T-helper 2 cell (primary cell): Measurements from ENCODE around the gene HRK.

Experiments used
- DNase-seq, 5 experiments: peaks; one replicate each; pipeline versions ENCODE4 v3.0.0 to v3.0.0-alpha.2; 2012 to 2022

HRK gene

DNA sequence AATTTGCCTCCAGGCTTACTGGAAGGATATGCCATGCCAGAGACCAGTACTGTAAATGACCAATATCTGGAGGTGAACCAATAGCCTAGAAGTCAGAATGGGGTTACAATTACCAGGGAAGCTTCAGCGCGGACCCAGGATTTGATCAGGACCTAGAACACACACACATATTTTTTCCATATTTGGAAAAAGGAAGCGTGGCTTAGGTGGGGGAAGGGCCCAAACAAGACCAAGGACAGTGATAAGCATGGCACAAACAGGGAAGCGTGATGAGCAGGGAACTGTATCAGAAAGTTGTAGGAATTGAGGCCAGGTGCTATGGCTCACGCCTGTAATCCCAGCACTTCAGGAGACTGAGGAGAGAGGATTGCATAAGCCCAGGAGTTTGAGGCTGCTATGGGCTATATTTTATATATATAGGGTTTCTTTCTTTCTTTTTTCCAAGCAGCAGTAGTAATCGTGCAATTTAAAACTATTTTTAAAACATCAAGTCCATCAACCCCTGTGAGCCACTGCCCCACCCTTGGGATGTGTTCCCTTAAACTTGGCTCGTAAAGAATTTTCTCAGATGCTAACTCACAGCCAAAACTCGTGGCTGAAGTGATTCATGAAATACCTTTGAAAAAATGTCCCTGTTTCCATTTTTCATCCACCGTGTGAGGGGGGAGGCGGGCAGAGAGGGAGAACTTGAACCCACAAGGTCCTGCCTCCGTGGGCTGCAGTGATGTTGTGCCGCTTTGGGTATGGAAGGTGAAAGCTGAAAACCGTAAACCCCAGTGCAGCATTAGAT, 16.7 kb downstream of the HRK start:
- no peak for DNase-seq

DNA sequence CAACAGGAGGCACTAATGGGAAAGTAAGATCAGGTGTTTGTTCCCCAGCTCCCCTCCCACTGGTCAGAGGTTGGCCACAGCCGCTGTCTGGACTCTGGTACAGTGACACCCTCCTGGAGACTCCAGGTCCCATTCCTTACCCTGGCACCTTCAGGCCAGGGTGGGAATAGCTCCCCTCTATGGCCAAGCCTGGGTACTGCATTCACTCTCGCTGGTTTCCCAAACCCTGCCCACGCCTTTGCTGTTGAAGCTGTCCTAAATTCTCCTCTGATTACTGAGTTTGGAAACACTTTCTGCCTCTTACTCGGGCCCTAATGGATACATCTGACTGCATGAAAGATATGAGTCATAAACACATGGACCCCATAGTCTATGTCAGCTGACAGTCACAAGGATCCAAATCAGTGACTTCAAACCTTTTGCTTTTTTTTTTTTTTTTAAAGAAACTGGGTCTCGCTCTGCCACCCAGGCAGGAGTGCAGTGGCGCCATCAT, 17.9 kb downstream of the HRK start:
- DNase-seq, result no peak

DNA sequence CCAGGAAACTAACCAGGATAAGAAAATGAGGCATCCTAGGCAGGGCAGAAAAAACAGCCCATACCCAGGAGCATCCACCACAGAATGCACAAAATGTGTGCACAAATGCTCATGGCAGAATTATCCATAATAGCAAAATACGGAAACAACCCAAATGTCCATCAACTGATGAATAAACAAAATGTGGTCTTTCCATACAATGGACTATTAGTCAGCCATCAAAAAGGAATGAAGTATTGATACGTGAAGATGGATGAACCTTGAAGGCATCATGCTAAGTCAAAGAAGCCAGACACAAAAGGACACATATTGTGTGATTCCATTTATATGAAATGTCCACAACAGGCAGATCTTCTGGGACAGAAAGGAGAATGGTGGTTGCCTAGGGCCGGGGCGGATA, 19.1 kb downstream of the HRK start:
- DNase-seq, result no peak

- DNase-seq, result peak in 2 of 5 experiments; percentile 5 to 71
These were observed 19.9 kb downstream of the HRK start for GRCh38 chr12:116861320-116861719.

DNA sequence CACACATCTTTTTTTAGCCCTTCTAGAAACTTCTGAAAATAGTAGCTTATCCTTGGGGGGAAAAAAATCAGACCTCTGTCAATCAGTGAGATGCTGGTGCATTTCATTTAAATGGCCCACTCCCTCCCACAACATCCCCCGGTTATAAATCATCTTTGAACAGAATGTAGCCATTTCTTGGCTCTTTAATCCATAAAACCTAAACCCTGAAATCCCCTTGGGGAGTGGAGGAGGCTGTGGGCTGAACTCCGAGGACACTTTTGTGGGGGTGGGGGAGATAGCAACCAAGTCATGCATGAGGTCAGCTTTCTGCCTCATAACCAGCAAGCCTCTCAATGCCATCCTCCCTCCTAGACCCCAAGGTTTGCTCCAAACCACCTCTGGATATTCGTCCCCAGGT, 21.0 kb downstream of the HRK start:
- no peak for DNase-seq

- DNase-seq, result no peak
These were observed 22.2 kb downstream of the HRK start for GRCh38 chr12:116859079-116859478.

- DNase-seq, result no peak
These were observed 24.5 kb downstream of the HRK start for GRCh38 chr12:116856729-116857128.

DNA sequence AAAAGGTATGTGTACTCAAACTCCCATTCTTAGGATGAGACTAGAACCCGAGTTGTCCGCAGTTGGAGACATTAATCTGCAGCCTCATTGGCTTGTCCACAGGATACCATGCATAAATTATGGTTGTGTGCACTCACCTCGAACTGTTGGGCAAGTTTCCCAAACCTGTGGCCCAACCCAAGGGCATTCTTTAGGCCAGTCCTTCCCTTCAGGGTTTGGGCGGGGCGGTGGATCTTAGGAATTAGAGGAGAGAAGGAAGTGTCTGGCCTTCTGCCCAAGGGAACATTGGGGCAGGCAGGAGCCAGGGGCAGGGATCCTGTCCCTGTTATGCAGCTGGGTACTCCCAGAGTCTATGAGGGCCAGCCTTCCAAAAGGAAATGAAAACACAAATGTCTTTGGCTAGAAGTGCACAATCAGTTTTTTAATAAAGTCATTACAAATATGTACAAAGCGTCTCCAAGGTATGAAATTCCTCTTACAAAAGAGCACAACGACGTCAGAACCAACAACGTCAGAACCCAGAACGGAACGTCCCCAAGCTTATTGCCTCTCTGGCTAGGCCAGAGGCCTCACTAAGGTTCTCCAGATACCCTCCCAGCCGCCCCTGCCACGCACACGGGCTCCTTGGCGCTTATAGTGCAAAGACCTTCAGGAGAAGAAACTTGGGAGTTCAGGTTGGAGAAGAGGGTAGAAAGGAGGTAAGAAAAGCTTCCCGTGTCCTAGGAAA, 25.3 kb downstream of the HRK start:
- DNase-seq, result no peak

DNA sequence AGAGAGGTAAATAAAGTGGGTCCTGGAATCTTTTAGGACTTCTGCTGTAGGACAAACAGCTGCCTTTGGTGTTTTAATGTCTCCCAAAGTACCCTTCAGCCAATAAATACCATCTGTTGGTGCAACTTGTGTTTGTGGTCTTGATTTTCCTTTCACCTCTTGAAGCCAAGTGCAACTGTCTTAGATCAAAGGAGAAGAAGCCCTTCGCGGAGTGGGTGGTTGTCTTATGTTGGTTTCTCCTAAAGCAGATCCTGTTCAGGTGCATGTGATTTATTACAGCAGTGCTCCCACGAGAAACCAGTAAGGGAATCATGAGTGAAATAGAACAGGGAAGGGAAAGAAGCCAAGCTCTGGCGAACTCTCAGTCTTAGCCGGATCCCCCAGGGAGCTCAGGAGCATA, 27.7 kb downstream of the HRK start:
- DNase-seq, result no peak

- DNase-seq, result no peak
These were observed 28.9 kb downstream of the HRK start for GRCh38 chr12:116852303-116852702.

- DNase-seq, result no peak
These were observed 32.0 kb downstream of the HRK start for GRCh38 chr12:116849216-116849615.

GRCh38 chr12:116843085-116843484, 38.2 kb downstream of the HRK start:
- no peak for DNase-seq

- no peak for DNase-seq
These were observed 41.9 kb downstream of the HRK start for GRCh38 chr12:116839287-116839830.

DNA sequence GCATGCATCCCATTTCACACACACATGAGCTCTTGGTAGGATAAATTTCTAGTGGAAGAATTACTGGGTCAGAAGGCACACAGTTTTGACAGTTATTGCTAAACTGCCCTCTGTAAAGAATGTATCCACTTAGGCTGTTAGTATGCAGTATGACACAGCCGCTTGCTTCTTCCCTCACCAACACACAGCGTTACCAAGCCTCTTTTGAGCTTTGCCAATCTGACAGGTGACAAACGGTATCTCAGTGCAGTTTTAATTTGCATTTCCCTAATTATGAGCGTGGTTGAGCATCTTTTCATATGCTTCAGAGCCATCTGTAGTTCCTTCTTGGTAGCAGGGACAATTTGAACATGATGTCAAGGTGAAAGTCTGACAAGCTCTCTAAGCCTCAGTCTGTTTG, 42.9 kb downstream of the HRK start:
- no peak for DNase-seq

GRCh38 chr12:116837097-116837496, 44.1 kb downstream of the HRK start:
- no peak for DNase-seq

GRCh38 chr12:116835484-116835883, 45.8 kb downstream of the HRK start:
- DNase-seq, result no peak

DNA sequence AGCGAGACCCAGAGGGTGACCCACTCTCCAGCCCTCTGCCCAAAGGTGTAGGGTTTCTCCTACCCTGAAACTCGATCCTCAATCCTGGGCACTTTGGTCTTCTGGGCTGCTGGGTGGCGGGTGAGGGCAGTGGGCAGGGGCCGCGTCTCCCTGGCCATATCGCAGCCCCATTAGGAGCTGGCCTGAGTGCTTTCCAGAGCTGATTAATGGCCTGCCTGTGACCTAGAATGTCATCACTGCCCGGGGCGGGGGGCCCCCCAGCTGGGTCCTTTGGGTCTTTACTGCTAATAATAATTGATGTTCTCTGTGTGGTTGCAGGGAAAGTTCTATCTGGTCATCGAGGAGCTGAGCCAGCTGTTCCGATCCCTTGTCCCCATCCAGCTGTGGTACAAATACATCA, 47.8 kb downstream of the HRK start:
- DNase-seq, result no peak

GRCh38 chr12:116832353-116832752, 48.9 kb downstream of the HRK start:
- DNase-seq, result no peak

- DNase-seq, result no peak
These were observed 53.8 kb downstream of the HRK start for GRCh38 chr12:116827432-116827831.

DNA sequence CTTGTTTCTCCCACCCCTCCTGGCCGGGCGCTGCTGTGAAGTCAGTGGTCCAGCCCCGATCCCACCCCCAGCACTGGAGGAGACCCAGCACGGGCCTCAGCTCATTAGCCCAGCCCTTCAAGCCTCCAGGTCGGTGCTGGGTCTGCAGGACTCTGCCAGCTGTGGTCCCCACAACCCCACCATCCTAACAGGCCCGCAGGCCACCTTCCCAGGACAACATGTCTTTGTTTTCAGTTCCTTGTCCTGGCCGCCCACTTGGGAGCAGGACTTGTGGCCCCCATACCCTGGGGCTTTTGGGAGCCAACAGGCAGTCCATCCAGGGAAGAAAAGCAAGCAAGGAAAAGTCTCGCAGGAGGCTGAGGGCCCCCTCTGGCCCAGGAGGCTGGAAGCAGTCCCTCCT, 60.0 kb downstream of the HRK start:
- no peak for DNase-seq

- no peak for DNase-seq
These were observed 61.1 kb downstream of the HRK start for GRCh38 chr12:116820064-116820656.

DNA sequence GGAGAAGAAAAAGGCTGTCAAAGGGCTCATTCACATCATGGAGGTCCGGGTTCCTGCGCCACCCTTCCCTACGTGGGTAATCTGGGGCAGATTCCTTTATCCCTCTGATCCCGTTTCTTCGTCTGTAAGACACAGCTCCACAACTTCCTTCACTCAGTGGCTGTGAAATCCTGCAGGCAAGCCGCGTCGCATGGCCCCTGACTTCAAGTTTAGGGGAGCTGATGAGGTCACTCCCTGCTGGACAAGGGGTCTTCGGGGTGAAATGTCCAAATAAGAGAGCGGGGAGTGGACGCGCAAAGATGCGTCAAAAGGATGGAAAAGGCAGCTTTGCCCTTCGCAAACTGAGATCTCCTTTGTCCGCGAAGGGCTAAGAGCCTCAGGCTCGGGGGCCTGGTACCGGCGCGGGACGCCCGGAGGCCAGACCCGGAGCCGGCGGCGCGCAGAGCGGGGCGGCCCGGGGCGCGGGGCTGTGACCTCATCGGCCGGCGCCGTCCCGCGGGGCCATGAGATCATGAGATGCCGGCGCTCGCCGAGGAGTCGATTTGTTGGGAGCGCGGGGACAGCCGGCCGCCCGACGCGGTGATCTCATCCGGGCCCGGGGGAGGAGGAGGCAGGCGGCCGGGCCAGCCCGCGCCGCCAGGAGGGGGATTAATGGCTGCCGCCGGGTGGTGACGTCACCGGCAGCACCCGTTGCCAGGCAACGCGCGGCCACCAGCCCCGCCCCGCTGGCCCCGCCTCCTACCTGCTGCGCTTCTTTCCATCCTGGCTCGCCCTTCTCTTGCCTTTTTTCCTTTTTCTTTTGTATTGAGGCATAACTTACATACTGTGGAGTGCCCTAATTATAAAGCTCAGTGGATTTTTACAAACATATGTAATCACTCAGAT, 62.1 kb downstream of the HRK start:
- DNase-seq, result peak; percentile 78 to 90 (median 88)
